ENCODE measurements around the gene WDR90. TPM values are rescaled to one million over a fixed set of nuclear protein-coding genes. Genes with fewer than 3 reads are reported as not detected.

The WDR90 gene
- total and polyA plus RNA-seq, 2 of the 13 experiments (the other 11 are each of a cell fraction or from before 2014, with no cell fraction given), result 14.9 to 28.9 TPM

DNA sequence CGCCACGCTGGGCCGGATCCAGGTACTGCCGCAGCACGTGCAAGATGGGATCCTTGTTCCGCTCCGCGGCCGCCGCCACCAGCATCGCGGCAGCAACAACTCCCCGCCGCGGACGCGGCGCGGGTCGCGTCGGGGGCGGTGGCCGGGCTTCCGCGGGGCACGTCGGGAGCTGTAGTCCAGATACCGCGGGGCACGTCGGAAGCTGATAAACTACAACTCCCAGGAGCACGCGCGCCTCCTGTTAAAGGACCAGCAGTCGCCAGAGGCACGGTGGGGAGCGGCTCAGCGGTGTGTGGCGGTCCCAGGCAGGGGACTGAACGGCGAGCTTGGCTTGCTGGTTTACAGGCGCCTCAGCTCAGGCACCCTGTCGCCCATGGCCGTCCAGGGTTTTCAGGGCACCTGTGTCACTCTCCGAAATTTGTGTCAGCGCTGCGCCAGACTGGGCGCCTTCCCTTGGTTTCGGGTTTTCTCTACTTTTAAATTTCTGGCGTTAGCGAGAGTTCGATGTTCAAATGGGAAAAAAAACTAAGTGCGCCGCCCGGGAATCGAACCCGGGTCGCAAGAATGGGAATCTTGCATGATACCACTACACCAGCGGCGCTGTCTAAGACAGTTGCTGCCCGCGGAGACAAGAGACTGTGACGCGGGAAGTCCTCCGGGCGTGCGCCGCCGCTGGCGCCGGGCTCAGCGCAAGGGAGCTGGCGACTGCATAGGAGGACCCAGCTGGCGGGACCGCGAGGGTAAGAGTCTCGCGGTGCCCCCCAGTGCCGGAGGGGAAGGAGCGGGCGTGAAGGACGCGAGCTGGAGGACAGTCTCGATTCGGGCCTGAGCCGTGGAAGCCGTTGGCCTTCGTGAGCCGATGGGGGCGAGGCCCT, 12.7 kb upstream of the WDR90 start, which contains the start of gene METTL26:
Gene METTL26, minus strand, starts transcription at position 100 of the 875 bp plus-strand sequence. Its CDS starts 15 bp downstream, at position 85.
- H3K27ac ChIP-seq (ENCODE audit: extremely low read length, insufficient read depth, low read length), result peak within 1 kb of the TSS; percentile 88
- BruUV-seq (replicated peaks), result no TSS peak
- peak; percentile 36 for FAIRE-seq
- H3K36me3 ChIP-seq (replicated peaks in 1 of 2; ENCODE audit: control insufficient read depth in 1 of 2, insufficient read depth in 2 of 2, low read length in 2 of 2), result no peaks in the 10 kb centered on the region; a peak in 1 of 5 replicates
- peak; percentile 80 for ATAC-seq
- peak; percentile 92 for DNase-seq (ENCODE audit: low spot score)
- no peaks in the 10 kb centered on the region for H4K20me1 ChIP-seq (ENCODE audit: insufficient read depth, low read length)
- peak within 1 kb of the TSS; percentile 83 for H3K9ac ChIP-seq (ENCODE audit: insufficient read depth, low read depth, low read length)
- no peak within 1 kb of the TSS for H2AFZ ChIP-seq (ENCODE audit: low read length)
- 0% methylated on average over 8 of the region's 91 CpGs for WGBS (ENCODE audit: low lambda C conversion rate)
- H3K4me2 ChIP-seq (ENCODE audit: low read depth, low read length), result peak within 1 kb of the TSS; percentile 99
- peak within 1 kb of the TSS; percentile 90 to 94 (median 92) for H3K4me3 ChIP-seq (replicated peaks in 1 of 3; ENCODE audit: insufficient read depth in 1 of 3, low read depth in 2 of 3, low read length in 3 of 3)
- intact Hi-C loops (cut with micrococcal nuclease; ENCODE audit: unreplicated experiment) (no loop called here), in situ Hi-C loops (cut with HindIII; ENCODE audit: extremely low pct_ligation_motif_present, low pct_unique_long_range_greater_than_20kb) (no loop called here)
- ChIA-PET POLR2A (interaction anchor here (0.8 to 2.1 kb wide), 14 partner anchors 9 to 284 kb away, joined by 3 to 13 read pairs (median 3); partner anchors contain the start of genes AXIN1, RHOT2, STUB1 and WDR24), CTCF (ENCODE audit: low intra/inter-chr PET ratio, low total read pairs) (no interaction called here)
- H3K4me1 ChIP-seq (ENCODE audit: insufficient read depth, low read length), result peaks cover 37% of the 10 kb centered on the region
- H3K27me3 ChIP-seq (ENCODE audit: control insufficient read depth in 1 of 2, insufficient read depth in 2 of 2, low read length in 2 of 2), result no peaks in the 10 kb centered on the region
- H3K79me2 ChIP-seq (ENCODE audit: insufficient read depth, low read length), result peaks cover 6% of the 10 kb centered on the region
- H3K9me3 ChIP-seq (ENCODE audit: low read length), result no peaks in the 10 kb centered on the region
- TF ChIP-seq CCAR2 (optimal IDR thresholded peaks at IDR 0.05; ENCODE audit: low read depth, low read length) (no peak), ZC3H4 (CRISPR knock-in tag; IDR thresholded peaks at IDR 0.05; ENCODE audit: borderline replicate concordance) (no peak), GTF2F1 (IDR thresholded peaks at IDR 0.05; ENCODE audit: low read length) (no peak), CREM (IDR thresholded peaks at IDR 0.05) (peak; percentile 83), CREM (CRISPR knock-in tag; IDR thresholded peaks at IDR 0.05) (no peak), RFXANK (CRISPR knock-in tag; IDR thresholded peaks at IDR 0.05) (no peak), RBFOX2 (IDR thresholded peaks at IDR 0.05; ENCODE audit: low read depth, low read length) (peak; percentile 87), ZNF530 (CRISPR knock-in tag; IDR thresholded peaks at IDR 0.05; ENCODE audit: low read depth) (no peak), PITX1 (CRISPR knock-in tag; IDR thresholded peaks at IDR 0.05) (no peak), RXRB (CRISPR knock-in tag; IDR thresholded peaks at IDR 0.05; ENCODE audit: borderline replicate concordance) (0 out of 2 replicates have a peak, but pooled peaks have one; percentile 28), MED1 (CRISPR knock-in tag; IDR thresholded peaks at IDR 0.05) (peak; percentile 12; the same call in 1 of the 2 replicates), ZNF75D (CRISPR knock-in tag; IDR thresholded peaks at IDR 0.05; ENCODE audit: borderline replicate concordance) (peak; percentile 80; the same call in 1 of the 2 replicates), HHEX (CRISPR knock-in tag; IDR thresholded peaks at IDR 0.05) (no peak), NCOA2 (CRISPR knock-in tag; IDR thresholded peaks at IDR 0.05) (0 out of 2 replicates have a peak, but pooled peaks have one; percentile 11), PHB2 (IDR thresholded peaks at IDR 0.05; ENCODE audit: partially characterized antibody) (no peak), KDM1A (CRISPR knock-in tag; IDR thresholded peaks at IDR 0.05) (no peak; the same call in 1 of the 2 replicates), AGO1 (IDR thresholded peaks at IDR 0.05; ENCODE audit: low read depth, low read length, poor library complexity, severe bottlenecking) (peak; percentile 69), RNF2 (conservative IDR thresholded peaks at IDR 0.05; ENCODE audit: low read depth) (peak; percentile 85; the same call in 1 of the 2 replicates), TEAD2 (CRISPR knock-in tag; IDR thresholded peaks at IDR 0.05) (no peak), PRPF4 (IDR thresholded peaks at IDR 0.05; ENCODE audit: low read depth, low read length, poor library complexity, severe bottlenecking) (peak; percentile 65)
- TF ChIP-seq, protein P1, sequence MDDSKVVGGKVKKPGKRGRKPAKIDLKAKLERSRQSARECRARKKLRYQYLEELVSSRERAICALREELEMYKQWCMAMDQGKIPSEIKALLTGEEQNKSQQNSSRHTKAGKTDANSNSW (CRISPR knock-in tag; IDR thresholded peaks at IDR 0.05; ENCODE audit: borderline replicate concordance), result no peak
- TF ChIP-seq, protein P2, sequence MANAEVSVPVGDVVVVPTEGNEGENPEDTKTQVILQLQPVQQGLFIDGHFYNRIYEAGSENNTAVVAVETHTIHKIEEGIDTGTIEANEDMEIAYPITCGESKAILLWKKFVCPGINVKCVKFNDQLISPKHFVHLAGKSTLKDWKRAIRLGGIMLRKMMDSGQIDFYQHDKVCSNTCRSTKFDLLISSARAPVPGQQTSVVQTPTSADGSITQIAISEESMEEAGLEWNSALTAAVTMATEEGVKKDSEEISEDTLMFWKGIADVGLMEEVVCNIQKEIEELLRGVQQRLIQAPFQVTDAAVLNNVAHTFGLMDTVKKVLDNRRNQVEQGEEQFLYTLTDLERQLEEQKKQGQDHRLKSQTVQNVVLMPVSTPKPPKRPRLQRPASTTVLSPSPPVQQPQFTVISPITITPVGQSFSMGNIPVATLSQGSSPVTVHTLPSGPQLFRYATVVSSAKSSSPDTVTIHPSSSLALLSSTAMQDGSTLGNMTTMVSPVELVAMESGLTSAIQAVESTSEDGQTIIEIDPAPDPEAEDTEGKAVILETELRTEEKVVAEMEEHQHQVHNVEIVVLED (CRISPR knock-in tag; IDR thresholded peaks at IDR 0.05; ENCODE audit: borderline replicate concordance), result peak; percentile 97
- TF ChIP-seq, protein P3, sequence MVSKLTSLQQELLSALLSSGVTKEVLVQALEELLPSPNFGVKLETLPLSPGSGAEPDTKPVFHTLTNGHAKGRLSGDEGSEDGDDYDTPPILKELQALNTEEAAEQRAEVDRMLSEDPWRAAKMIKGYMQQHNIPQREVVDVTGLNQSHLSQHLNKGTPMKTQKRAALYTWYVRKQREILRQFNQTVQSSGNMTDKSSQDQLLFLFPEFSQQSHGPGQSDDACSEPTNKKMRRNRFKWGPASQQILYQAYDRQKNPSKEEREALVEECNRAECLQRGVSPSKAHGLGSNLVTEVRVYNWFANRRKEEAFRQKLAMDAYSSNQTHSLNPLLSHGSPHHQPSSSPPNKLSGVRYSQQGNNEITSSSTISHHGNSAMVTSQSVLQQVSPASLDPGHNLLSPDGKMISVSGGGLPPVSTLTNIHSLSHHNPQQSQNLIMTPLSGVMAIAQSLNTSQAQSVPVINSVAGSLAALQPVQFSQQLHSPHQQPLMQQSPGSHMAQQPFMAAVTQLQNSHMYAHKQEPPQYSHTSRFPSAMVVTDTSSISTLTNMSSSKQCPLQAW (CRISPR knock-in tag; IDR thresholded peaks at IDR 0.05), result peak; percentile 8; the same call in 1 of the 2 replicates
